AG04449 (cell line): ENCODE results near the gene OTULIN.

Source experiments
- CTCF ChIA-PET: fragments of 350-600 bp; formaldehyde crosslinking; extraction: SDS; loops from one replicate; lab custom pipeline; 2021; ENCODE audit warnings: antibody characterized with exemption; lab: Yijun Ruan, JAX
- POLR2A ChIA-PET: fragments of 400-600, 350-600 bp; formaldehyde crosslinking; extraction: SDS; loops from one replicate; lab custom pipeline; 2020; ENCODE audit warnings: antibody characterized with exemption, inconsistent platforms; lab: Yijun Ruan, JAX
- DNase-seq: peaks from one replicate; pipeline ENCODE4 v3.0.0-alpha.2; 2010; ENCODE audit warnings: low read depth, low spot score
- H3K4me3 ChIP-seq: 2 replicates; pipeline ENCODE4 v1.5.1; 2011; ENCODE audit warnings: low read depth, mild to moderate bottlenecking, control low read depth, low read length
- TF ChIP-seq, protein P1 (sequence below): IDR thresholded peaks from one replicate; pipeline ENCODE4 v1.5.1; 2011; ENCODE audit warnings: mild to moderate bottlenecking, moderate library complexity, low read length, control low read depth, inconsistent platforms; ENCODE audit not compliant: insufficient read depth; ENCODE audit errors: missing control alignments

Gene OTULIN

DNA sequence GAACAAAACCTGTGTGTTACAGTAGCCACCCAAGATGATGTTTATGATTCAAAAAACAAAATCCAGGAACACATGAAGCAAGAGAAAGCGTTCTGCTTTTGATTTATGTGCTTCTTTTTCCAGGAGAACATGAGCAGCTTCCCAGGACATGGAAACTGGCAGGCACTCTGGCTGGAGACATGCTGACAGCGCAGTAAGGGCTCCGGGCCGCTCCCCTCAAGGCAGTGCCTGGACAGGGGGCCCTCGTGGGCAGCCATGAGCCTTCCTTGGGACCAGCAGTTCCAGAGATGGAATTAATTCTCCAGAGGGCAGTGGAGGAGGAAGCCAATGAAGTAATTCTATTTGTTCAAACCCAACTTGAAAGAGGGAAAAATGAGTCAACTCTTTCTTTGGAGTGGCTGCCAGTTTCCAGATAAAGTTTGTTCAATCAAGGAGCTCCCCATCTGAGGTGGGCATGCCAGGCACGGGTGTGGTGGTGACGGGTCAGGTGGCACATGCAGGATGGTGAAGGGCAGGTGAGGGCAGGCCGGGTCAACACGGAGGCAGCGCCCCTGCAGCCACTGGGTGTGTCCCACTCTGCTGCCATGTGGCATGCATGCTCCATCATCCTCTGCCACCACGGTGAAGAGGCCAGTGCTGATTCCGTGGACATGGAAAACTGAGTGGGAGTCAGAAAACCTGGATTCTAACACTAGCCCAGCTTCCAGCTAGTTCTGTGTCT lies 83.8 kb downstream of the OTULIN start:
- no peak overlapping the region for H3K4me3 ChIP-seq
- ChIA-PET CTCF (interaction anchor here (0.9 to 4.9 kb wide), 3 partner anchors 21 to 266 kb away, joined by 4 to 25 read pairs (median 9); no protein-coding TSS in a partner anchor), POLR2A (no interaction called here)
- DNase-seq, result no peak
- TF ChIP-seq, protein P1, sequence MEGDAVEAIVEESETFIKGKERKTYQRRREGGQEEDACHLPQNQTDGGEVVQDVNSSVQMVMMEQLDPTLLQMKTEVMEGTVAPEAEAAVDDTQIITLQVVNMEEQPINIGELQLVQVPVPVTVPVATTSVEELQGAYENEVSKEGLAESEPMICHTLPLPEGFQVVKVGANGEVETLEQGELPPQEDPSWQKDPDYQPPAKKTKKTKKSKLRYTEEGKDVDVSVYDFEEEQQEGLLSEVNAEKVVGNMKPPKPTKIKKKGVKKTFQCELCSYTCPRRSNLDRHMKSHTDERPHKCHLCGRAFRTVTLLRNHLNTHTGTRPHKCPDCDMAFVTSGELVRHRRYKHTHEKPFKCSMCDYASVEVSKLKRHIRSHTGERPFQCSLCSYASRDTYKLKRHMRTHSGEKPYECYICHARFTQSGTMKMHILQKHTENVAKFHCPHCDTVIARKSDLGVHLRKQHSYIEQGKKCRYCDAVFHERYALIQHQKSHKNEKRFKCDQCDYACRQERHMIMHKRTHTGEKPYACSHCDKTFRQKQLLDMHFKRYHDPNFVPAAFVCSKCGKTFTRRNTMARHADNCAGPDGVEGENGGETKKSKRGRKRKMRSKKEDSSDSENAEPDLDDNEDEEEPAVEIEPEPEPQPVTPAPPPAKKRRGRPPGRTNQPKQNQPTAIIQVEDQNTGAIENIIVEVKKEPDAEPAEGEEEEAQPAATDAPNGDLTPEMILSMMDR, result no peak
